ENCODE data around the gene SLC38A10. TPM values are rescaled to one million over a fixed set of nuclear protein-coding genes. Genes with fewer than 3 reads are reported as not detected.

The SLC38A10 gene
- total RNA-seq, 2 experiments from 2014 or later: 68.0 to 71.3 TPM

DNA sequence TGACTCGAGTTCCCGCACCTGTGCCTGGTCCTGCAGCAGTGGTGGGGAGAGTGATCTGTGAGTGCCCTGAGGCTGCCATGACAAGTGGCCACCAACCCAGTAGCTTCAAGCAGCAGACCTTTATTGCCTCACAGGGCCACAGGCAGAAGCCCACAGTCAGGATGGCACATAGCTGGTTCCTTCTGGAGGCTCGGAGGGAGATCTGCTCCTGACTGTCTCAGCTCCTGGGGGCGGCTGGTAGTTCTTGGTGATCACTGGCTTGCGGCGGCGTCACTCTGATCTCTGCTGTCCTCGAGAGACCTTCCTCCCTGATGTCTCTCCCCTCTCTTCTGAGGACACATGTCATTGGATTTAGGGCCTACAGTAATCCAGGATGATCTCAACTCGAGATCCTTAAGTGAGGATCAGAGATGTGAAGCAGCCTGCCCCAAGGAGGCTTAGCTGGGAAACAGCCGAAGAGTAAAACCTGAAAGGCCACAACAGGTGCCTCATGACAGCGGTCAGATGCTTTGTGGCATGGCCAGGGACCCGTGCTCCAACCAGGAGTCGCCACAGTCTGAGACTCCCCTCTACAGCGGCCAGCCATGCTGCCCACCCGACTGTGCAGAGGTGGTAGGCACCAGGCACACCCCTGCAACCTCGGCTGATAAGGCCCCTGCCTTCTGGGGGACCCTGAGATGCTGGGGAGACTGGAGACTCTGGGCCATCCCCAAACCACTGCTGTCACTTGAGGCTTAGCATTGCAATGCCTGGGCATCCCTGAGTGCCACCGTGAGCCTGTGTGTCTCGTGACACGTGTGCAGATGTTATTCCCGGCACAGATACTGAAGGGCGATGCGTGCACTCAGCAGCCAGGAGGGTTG, 30.0 kb upstream of the SLC38A10 start:
- no peaks in the 10 kb centered on the region for H3K36me3 Mint-ChIP-seq
- H3K4me1 Mint-ChIP-seq: no peaks in the 10 kb centered on the region
- no peaks in the 10 kb centered on the region for H3K9me3 Mint-ChIP-seq
- H3K4me3 Mint-ChIP-seq: no peak overlapping the region
- no peak overlapping the region for H3K27ac Mint-ChIP-seq
- ATAC-seq (ENCODE audit: low read depth): no peak
- POLR2A ChIA-PET: no interaction called here
- H3K27me3 Mint-ChIP-seq: peaks cover 3% of the 10 kb centered on the region
- DNase-seq: no peak

DNA sequence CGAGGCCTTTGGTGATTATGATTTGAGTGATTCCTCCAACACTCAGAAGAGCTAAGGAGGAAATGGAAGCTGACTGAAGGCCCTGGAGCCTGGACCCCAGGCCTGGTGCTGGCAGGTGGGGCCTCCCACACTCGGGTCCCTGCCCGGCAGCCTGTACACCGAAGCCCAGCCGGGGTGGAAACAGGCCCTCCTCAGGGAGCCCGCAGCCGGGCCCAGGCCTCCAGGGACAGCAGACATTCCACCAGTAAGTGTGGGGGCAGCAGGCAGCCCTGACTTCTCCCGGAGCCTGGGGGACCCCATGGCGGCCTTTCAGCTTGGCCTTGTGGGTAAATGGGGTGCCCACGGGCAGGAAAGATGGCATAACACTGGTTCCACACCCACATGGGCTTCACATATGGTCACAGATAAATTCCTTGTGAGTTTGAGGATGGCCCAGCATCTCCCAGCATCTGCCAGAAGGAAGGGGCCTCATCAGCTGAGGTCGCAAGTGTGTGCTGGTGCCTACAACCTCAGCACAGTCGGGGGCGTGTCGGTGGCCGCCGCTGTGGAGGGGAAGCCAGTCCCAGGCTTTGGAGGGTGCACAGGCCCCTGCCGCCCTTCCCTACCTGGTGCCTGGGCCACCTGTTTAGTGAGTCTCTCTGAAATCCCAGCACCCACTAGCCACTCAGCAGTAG, 29.2 kb upstream of the SLC38A10 start:
- Mint-ChIP-seq H3K9me3 (no peaks in the 10 kb centered on the region), H3K27me3 (peaks cover 3% of the 10 kb centered on the region), H3K4me3 (no peak overlapping the region), H3K27ac (no peak overlapping the region), H3K36me3 (no peaks in the 10 kb centered on the region), H3K4me1 (no peaks in the 10 kb centered on the region)
- no peak for ATAC-seq (ENCODE audit: low read depth)
- POLR2A ChIA-PET: no interaction called here
- DNase-seq: no peak

DNA sequence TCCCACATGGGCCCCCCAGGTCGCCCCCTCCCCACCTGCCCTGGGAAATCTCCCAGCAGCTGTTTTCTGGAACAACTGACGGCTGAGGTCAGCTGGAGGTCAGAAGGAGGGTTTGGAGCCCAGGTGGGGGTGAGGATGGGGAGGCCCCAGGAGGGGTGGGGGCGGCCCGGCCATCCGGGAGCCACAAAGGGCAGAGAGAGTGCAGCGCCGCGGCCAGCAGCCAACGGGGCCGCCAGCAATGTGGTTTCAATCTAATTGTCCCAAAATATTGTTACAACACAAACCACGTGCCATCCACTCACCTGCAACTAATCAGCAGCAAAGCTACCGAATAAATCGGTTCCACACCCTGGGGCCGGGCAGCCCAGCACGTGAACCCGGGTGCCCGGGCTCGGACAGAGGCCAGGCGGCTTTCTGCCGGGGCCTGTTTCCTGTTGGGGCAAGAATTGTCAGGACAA, 28.3 kb upstream of the SLC38A10 start:
- no peak overlapping the region for H3K27ac Mint-ChIP-seq
- H3K36me3 Mint-ChIP-seq: no peaks in the 10 kb centered on the region
- no peak for ATAC-seq (ENCODE audit: low read depth)
- H3K9me3 Mint-ChIP-seq: no peaks in the 10 kb centered on the region
- H3K4me1 Mint-ChIP-seq: no peaks in the 10 kb centered on the region
- POLR2A ChIA-PET: interaction anchor here (1.0 kb wide), 1 partner anchor 12 kb away, joined by 5 read pairs; no protein-coding TSS in a partner anchor
- peaks cover 3% of the 10 kb centered on the region for H3K27me3 Mint-ChIP-seq
- no peak overlapping the region for H3K4me3 Mint-ChIP-seq
- DNase-seq: no peak

DNA sequence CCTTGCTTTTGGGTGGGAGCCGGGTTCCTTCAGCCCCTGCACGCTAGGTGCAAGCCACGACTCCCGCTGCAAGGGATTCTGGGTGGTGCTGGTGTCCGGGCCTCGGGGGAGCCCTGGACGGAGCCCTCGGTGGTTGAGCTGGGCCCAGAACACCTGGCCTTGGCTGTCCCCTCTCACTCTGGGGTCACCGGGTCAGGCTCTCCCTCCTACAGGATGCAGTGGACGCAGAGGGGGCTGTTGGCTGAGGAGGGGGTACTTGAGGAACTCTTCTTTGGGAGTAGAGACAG, 27.9 kb upstream of the SLC38A10 start:
- Mint-ChIP-seq H3K4me1 (no peaks in the 10 kb centered on the region), H3K27ac (no peak overlapping the region), H3K36me3 (no peaks in the 10 kb centered on the region), H3K9me3 (no peaks in the 10 kb centered on the region), H3K4me3 (no peak overlapping the region), H3K27me3 (peaks cover 3% of the 10 kb centered on the region)
- DNase-seq (no peak), ATAC-seq (ENCODE audit: low read depth) (no peak)
- POLR2A ChIA-PET: interaction anchor here (1.0 kb wide), 1 partner anchor 11 kb away, joined by 5 read pairs; no protein-coding TSS in a partner anchor

DNA sequence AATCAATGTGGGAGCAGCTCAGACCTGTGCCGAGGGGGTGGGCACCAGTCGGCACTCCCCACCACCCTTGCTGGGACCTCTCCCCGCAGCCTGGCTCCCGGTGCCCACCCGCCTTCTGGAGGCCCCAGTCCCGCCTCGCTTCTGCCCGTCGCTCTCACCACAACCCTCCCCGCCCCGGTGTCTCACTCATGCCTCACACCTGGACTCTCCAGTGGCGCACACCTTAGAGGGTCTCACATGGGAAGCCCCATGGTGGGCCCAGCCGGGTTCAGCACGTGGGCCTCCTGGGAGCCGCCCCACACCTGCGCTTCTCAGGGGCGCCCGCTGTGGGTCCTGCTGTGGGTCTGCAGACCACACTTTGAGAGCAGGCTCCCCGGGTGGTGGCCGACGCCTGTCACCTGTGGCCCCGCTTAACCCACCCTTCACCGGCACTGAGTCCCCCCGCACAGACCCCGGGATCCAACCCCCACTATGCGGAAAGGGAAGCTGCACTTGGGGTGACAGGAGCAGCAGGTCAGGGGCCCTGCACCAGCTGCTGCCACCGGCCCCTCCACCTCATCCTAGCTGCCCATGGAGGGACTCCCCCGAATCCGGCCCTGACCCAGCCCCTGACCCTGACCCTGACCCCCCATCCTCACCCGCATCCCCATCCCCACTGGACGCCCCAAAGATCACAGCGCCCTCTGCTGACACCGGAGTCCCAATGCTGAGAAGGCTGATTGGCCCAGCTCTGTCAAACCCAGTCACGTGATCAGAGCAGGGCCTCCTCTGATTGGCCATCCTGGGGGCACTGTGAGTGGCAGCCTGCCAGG, 27.4 kb upstream of the SLC38A10 start:
- ATAC-seq (ENCODE audit: low read depth): peak; percentile 64
- Mint-ChIP-seq H3K9me3 (no peaks in the 10 kb centered on the region), H3K4me1 (no peaks in the 10 kb centered on the region), H3K27me3 (peaks cover 1% of the 10 kb centered on the region), H3K4me3 (no peak overlapping the region), H3K36me3 (no peaks in the 10 kb centered on the region), H3K27ac (no peak overlapping the region)
- peak; percentile 54 for DNase-seq
- POLR2A ChIA-PET: interaction anchor here (1.0 kb wide), 1 partner anchor 11 kb away, joined by 5 read pairs; no protein-coding TSS in a partner anchor

DNA sequence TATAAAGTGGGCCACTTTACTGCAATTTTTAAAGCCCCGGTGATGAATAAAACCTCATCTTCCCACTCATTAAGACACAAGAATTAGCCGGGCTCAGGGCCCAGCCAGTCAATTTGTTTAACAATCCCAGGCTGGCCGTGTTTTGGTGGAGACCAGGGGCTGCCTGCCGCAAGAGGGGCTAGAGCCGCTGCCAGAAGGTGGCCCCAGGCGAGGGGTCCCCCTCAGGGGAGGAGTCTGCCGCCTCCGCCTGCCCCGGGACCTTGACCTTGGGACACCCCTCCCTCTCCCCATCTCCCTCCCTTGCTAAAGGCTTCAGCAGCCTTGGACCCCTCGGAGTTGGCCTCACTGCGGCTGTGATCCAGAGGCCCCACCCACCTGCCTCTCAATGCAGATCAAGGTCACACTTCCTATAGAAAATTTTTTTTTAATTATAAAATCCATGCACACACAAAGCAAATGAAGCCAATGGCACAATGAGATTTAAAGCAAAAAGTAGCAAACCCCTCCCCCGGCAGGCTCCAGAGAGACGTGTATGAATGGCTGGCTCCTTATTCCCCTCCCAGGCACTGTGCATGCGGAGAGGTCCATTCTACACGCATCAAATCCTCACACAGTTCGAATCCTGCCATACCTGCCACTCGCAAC, 23.0 kb upstream of the SLC38A10 start:
- Mint-ChIP-seq H3K27ac (no peak overlapping the region), H3K9me3 (no peaks in the 10 kb centered on the region), H3K27me3 (peaks cover 3% of the 10 kb centered on the region), H3K36me3 (no peaks in the 10 kb centered on the region), H3K4me1 (no peaks in the 10 kb centered on the region), H3K4me3 (no peak overlapping the region)
- ATAC-seq (ENCODE audit: low read depth): no peak
- POLR2A ChIA-PET: no interaction called here
- DNase-seq: no peak

DNA sequence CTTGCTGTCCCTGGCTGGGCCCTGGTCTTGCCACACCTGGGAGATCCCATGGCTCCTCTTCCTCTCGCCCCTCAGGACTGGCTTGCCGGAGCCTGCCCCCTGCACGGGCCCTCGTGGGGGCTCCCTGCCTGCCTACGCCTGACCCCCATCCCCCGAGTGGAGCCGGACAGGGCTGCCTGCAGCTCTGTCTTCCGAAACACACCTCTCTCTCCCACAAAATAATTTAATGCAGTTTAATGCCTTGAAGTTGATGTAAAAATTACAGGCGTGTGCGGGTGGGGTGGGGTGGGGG, 22.4 kb upstream of the SLC38A10 start:
- POLR2A ChIA-PET: no interaction called here
- Mint-ChIP-seq H3K27ac (no peak overlapping the region), H3K36me3 (no peaks in the 10 kb centered on the region), H3K4me3 (no peak overlapping the region), H3K27me3 (peaks cover 3% of the 10 kb centered on the region), H3K9me3 (no peaks in the 10 kb centered on the region), H3K4me1 (no peaks in the 10 kb centered on the region)
- ATAC-seq (ENCODE audit: low read depth) (no peak), DNase-seq (no peak)

DNA sequence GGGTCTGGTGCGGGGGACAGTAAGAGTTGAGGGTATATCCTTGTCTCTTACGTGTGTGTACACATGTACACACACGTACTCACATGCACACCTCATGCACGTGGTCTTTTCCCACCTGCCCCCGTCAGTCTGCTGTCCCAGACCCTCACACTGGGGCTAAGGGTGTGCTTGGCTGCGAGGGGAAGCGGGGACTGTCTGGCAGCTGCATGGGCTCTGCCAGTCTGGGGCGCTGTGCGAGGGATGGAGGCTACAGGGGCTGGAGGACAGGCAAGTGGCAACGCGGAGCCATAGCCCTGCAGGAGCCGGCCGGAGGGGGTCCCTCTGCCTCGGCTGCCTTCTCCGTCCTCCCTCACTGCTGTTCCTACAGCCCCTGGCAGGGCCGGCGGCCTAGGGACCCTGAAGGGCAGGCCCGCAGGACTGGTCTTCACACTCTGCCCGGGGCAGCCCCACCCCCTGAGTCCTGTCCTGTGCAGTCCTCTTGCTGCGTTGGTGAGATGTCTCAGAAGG, 20.8 kb upstream of the SLC38A10 start:
- Mint-ChIP-seq H3K36me3 (no peaks in the 10 kb centered on the region), H3K27ac (no peak overlapping the region), H3K27me3 (peaks cover 3% of the 10 kb centered on the region), H3K4me3 (no peak overlapping the region), H3K4me1 (no peaks in the 10 kb centered on the region), H3K9me3 (no peaks in the 10 kb centered on the region)
- ATAC-seq (ENCODE audit: low read depth) (no peak), DNase-seq (no peak)
- POLR2A ChIA-PET: no interaction called here

DNA sequence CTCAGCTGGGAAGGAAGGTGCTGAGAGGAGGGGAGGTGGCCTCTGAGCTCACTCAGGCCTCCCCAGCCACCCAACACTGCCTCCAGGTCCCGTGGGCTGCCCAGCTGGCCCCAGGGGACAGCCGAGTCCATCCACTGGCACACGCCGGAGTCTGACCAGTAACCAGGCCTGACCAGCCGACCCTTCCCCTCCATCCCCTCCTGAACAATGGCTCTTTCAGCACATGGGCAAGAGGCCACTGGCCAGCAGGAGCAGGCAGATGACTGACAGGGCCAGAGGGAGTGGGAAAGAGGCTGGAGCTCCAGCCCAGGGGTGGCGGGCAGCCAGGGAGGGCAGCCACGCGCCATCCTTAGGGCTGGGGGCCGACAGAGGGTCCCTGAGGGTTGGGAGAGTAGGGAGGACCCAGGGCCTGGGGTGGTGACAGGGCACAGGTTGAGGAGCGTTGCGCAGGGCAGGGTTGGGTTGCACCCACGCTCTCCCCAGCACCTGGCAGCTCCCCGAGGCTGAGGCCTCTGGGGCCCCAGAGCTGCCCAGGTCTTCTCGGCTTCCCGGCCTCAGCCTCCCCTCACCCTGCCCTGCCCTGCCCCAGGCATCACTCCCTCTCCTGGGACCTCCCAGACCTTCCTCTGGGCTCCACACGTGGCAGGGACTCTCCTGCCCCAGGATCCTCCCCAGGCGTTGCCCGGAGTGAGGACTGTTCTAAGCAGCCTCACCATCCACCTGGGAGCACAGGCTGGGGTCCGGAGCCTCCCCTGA, 20.2 kb upstream of the SLC38A10 start:
- Mint-ChIP-seq H3K27me3 (peaks cover 3% of the 10 kb centered on the region), H3K36me3 (no peaks in the 10 kb centered on the region), H3K9me3 (no peaks in the 10 kb centered on the region), H3K4me3 (no peak overlapping the region), H3K4me1 (no peaks in the 10 kb centered on the region), H3K27ac (no peak overlapping the region)
- DNase-seq: no peak
- POLR2A ChIA-PET: interaction anchor here (0.5 kb wide), 1 partner anchor 186 kb away, joined by 3 read pairs; no protein-coding TSS in a partner anchor
- ATAC-seq (ENCODE audit: low read depth): no peak

DNA sequence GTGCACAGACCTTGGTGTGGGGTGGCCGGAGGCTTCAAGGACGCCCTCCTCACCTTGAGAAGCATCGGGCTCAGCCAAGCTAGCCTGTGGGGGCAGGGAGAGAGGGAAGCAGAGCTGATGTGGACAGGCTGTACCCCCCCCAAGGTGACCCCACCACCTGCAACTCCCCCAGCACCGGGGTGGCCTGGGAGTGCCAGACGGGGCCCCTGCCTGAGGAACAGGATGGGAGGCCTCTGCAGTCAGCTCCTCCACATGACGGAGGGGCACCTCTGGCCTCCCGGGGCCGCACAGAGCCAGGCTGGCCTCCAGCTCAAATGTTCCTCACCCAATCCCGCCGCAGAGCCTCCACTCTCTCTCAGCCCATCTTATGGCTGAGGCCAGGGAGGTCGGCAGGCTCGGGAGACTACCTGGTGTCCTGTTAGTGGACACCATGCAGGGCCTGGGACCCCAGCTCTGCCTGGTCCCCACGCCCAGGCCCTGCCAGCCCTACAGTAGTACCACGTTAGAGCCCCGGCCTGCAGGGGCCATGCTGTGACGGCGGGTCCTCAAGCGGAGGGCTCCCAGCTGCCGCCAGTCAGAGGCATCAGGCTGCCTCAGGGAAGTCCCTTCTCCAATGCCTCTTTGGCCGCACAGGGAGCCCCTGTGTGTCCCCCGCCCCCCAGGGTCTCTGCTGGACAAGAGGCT, 19.4 kb upstream of the SLC38A10 start:
- H3K4me3 Mint-ChIP-seq: no peak overlapping the region
- DNase-seq (no peak), ATAC-seq (ENCODE audit: low read depth) (no peak)
- POLR2A ChIA-PET: interaction anchor here (0.5 kb wide), 1 partner anchor 186 kb away, joined by 3 read pairs; no protein-coding TSS in a partner anchor
- H3K4me1 Mint-ChIP-seq: no peaks in the 10 kb centered on the region
- no peaks in the 10 kb centered on the region for H3K36me3 Mint-ChIP-seq
- no peaks in the 10 kb centered on the region for H3K9me3 Mint-ChIP-seq
- H3K27ac Mint-ChIP-seq: no peak overlapping the region
- H3K27me3 Mint-ChIP-seq: peaks cover 3% of the 10 kb centered on the region

DNA sequence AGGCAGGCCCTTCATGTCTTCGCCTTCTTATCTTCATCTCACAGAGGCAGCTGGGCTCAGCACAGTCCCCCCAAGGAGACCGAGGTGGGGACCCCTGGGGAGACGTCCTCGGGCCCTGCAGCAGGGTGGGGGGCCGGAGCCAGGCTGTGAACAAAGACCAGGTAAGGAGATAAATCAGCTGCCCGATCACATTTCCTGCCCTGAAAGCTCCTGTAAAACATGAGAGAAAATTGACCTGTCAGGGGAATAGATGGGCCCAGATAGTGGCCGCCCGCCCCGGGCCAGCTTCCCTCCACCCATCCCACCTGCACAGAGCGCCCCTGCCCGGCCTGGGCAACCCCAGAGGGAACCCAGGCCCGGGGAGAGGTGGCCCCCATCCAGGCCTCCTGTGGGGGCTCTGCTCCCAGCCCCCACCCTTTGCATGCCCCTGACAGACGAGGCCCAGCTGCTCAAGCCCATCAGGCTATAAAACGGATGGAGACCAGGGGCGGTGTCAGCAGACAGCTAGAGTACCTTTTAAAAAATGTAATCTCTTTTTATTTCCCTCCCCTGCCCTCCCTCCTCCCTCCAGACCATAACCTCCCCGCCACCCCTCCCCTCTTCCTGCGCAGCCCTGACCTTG, 18.8 kb upstream of the SLC38A10 start:
- Mint-ChIP-seq H3K9me3 (no peaks in the 10 kb centered on the region), H3K27ac (no peak overlapping the region), H3K27me3 (peaks cover 5% of the 10 kb centered on the region), H3K4me1 (peaks cover 3% of the 10 kb centered on the region), H3K36me3 (no peaks in the 10 kb centered on the region), H3K4me3 (no peak overlapping the region)
- DNase-seq: no peak
- POLR2A ChIA-PET: interaction anchor here (1.1 kb wide), 1 partner anchor 21 kb away, joined by 3 read pairs; no protein-coding TSS in a partner anchor
- ATAC-seq (ENCODE audit: low read depth): no peak

Measured in activated naive CD8-positive, alpha-beta T cell treated with anti-CD3 and anti-CD28 coated beads, Interleukin-2, amount 10 ng/mL, durations not matched to agents 7 days and 5 days (primary cell).